Motor neuron (in vitro differentiated cells): ENCODE measurements around the gene EMID1. TPM values are rescaled to one million over a fixed set of nuclear protein-coding genes. Genes with fewer than 3 reads are reported as not detected.

ENCODE experiments used
- ATAC-seq, 8 experiments: fragments of 200-7000 bp; cut with Tn5 transposase; replicated peaks in 6 of 8; 2 replicates each; pipeline ENCODE4 v1.8.0; 2021; ENCODE audit warnings: mild to moderate bottlenecking in 8 of 8, moderate library complexity in 8 of 8
- H3K27ac ChIP-seq, 2 donors: fragments of 250-450 bp; sonication (Bioruptor Pico); 2 replicates each; pipeline ENCODE4 v1.9.0; 2021; ENCODE audit warnings: antibody characterized with exemption in 2 of 2, mild to moderate bottlenecking in 2 of 2, moderate library complexity in 1 of 2
- H3K4me1 ChIP-seq, 2 donors: fragments of 250-450 bp; sonication (Bioruptor Pico); replicated peaks in 1 of 2; 2 replicates each; pipeline ENCODE4 v1.6.1; 2021; ENCODE audit warnings: antibody characterized with exemption in 2 of 2, mild to moderate bottlenecking in 2 of 2, moderate library complexity in 1 of 2
- H3K4me3 ChIP-seq, 5 donors: fragments of 250-450 bp; sonication (Bioruptor Pico); 2 replicates each; pipeline ENCODE4 v1.9.0; 2021; ENCODE audit warnings: antibody characterized with exemption in 5 of 5, mild to moderate bottlenecking in 5 of 5, moderate library complexity in 4 of 5
- WGBS, 10 experiments: fragments of 450-650 bp; shearing (Covaris generic); methylation state at CpG; one replicate each; pipeline ENCODE4 v1.0.0; 2022; 5-methylcytosine and 5-hydroxymethylcytosine counted together
- in situ Hi-C, 9 experiments: fragments of 400-800 bp; cut with MboI; loops; one replicate each; pipeline ENCODE4 v1.15.0; 2021; ENCODE audit warnings: low sequenced_read_pairs in 9 of 9, low pct_unique_long_range_greater_than_20kb in 2 of 9; ENCODE audit not compliant: unreplicated experiment in 9 of 9
- total RNA-seq, 8 experiments: library from RNA; unstranded; fragments of 300-600 nt; gene quantifications; 2 replicates each; pipeline versions ENCODE4 v1.2.3 to v1.2.4, GENCODE V29; 2022

Gene EMID1
- total RNA-seq, 8 experiments from 2014 or later = 0.56 to 21.9 (median 6.7) TPM

GRCh38 chr22:29208502-29208862, 2.8 kb downstream of the EMID1 start:
- H3K4me3 ChIP-seq = no peak overlapping the region
- H3K4me1 ChIP-seq = peaks cover 8 to 22% of the 10 kb centered on the region in 2 donors
- H3K27ac ChIP-seq = no peak overlapping the region
- in situ Hi-C loops = no loop called here
- ATAC-seq = no peak
- WGBS, 10 experiments = 40 to 100% (median 86%) methylated on average over 1 to 3 of the region's 4 CpGs; no CpG with 5 or more reads in 5 of the 10 experiments

GRCh38 chr22:29208879-29209623, 3.4 kb downstream of the EMID1 start:
- 60 to 100% (median 88%) methylated on average over 1 to 6 of the region's 17 CpGs; no CpG with 5 or more reads in 3 of the 10 experiments for WGBS, 10 experiments
- in situ Hi-C loops = no loop called here
- no peak for ATAC-seq
- H3K27ac ChIP-seq = no peak overlapping the region
- no peak overlapping the region for H3K4me3 ChIP-seq
- peaks cover 8 to 22% of the 10 kb centered on the region in 2 donors for H3K4me1 ChIP-seq

GRCh38 chr22:29209624-29209929, 3.9 kb downstream of the EMID1 start:
- in situ Hi-C loops = no loop called here
- peaks cover 8 to 22% of the 10 kb centered on the region in 2 donors for H3K4me1 ChIP-seq
- H3K4me3 ChIP-seq = no peak overlapping the region
- H3K27ac ChIP-seq = no peak overlapping the region
- ATAC-seq = peak in 7 of 8 experiments; percentile 4 to 78 (median 33)
- WGBS, 10 experiments = 0 to 100% (median 57%) methylated on average over 1 to 3 of the region's 3 CpGs; no CpG with 5 or more reads in 5 of the 10 experiments

- 51 to 100% (median 85%) methylated on average over 1 to 6 of the region's 11 CpGs; no CpG with 5 or more reads in 2 of the 10 experiments for WGBS, 10 experiments
- peaks cover 8 to 22% of the 10 kb centered on the region in 2 donors for H3K4me1 ChIP-seq
- ATAC-seq = no peak
- H3K27ac ChIP-seq = no peak overlapping the region
- no peak overlapping the region for H3K4me3 ChIP-seq
- in situ Hi-C loops = no loop called here
Observed at GRCh38 chr22:29211066-29211465, 5.4 kb downstream of the EMID1 start.

GRCh38 chr22:29211466-29211865, 5.8 kb downstream of the EMID1 start:
- Histone ChIP-seq H3K4me3 (no peak overlapping the region), H3K4me1 (peaks cover 6 to 20% of the 10 kb centered on the region in 2 donors), H3K27ac (no peak overlapping the region)
- 29 to 100% (median 90%) methylated on average over 1 to 6 of the region's 9 CpGs; no CpG with 5 or more reads in 3 of the 10 experiments for WGBS, 10 experiments
- no peak for ATAC-seq
- in situ Hi-C loops = no loop called here

- peaks cover 0 to 11% of the 10 kb centered on the region in 2 donors for H3K4me1 ChIP-seq
- WGBS, 10 experiments = 15 to 100% (median 80%) methylated on average over 1 to 9 of the region's 11 CpGs
- no peak for ATAC-seq
- in situ Hi-C loops = no loop called here
- no peak overlapping the region for H3K27ac ChIP-seq
- H3K4me3 ChIP-seq = no peak overlapping the region
Observed at GRCh38 chr22:29212743-29213142, 7.0 kb downstream of the EMID1 start.

- in situ Hi-C loops = no loop called here
- no peak for ATAC-seq
- no peak overlapping the region for H3K27ac ChIP-seq
- no peak overlapping the region for H3K4me3 ChIP-seq
- WGBS, 10 experiments = 60 to 100% (median 92%) methylated on average over 1 to 6 of the region's 9 CpGs; no CpG with 5 or more reads in 6 of the 10 experiments
- H3K4me1 ChIP-seq = peaks cover 0 to 11% of the 10 kb centered on the region in 2 donors
Observed at GRCh38 chr22:29213493-29213892, 7.8 kb downstream of the EMID1 start.

- in situ Hi-C loops = no loop called here
- Histone ChIP-seq H3K4me1 (peaks cover 0 to 6% of the 10 kb centered on the region in 2 donors), H3K27ac (no peak overlapping the region), H3K4me3 (no peak overlapping the region)
- no peak for ATAC-seq
- 70 to 100% (median 93%) methylated on average over 1 to 6 of the region's 6 CpGs; no CpG with 5 or more reads in 2 of the 10 experiments for WGBS, 10 experiments
Observed at GRCh38 chr22:29214232-29214631, 8.5 kb downstream of the EMID1 start.

- no peak overlapping the region for H3K4me3 ChIP-seq
- H3K4me1 ChIP-seq = no peaks in the 10 kb centered on the region
- no peak overlapping the region for H3K27ac ChIP-seq
- 40 to 100% (median 93%) methylated on average over 1 to 3 of the region's 14 CpGs; no CpG with 5 or more reads in 3 of the 10 experiments for WGBS, 10 experiments
- in situ Hi-C loops = no loop called here
- ATAC-seq = no peak
Observed at GRCh38 chr22:29215012-29215860, 9.5 kb downstream of the EMID1 start.

GRCh38 chr22:29216011-29216872, 10.5 kb downstream of the EMID1 start:
- in situ Hi-C loops = no loop called here
- Histone ChIP-seq H3K4me3 (no peak overlapping the region), H3K4me1 (no peaks in the 10 kb centered on the region), H3K27ac (no peak overlapping the region)
- WGBS, 10 experiments = 35 to 97% (median 78%) methylated on average over 2 to 6 of the region's 14 CpGs; no CpG with 5 or more reads in 6 of the 10 experiments
- peak in 1 of 8 experiments; percentile 14 for ATAC-seq

GRCh38 chr22:29216873-29217666, 11.4 kb downstream of the EMID1 start:
- H3K4me1 ChIP-seq = no peaks in the 10 kb centered on the region
- no peak overlapping the region for H3K27ac ChIP-seq
- in situ Hi-C loops = no loop called here
- ATAC-seq = peak in 5 of 8 experiments; percentile 18 to 85 (median 79)
- WGBS, 10 experiments = 80 to 100% methylated on average over 1 to 5 of the region's 14 CpGs; no CpG with 5 or more reads in 8 of the 10 experiments
- no peak overlapping the region for H3K4me3 ChIP-seq
